ENCODE measurements around the gene MTRF1. TPM values are rescaled to one million over a fixed set of nuclear protein-coding genes. Genes with fewer than 3 reads are reported as not detected.

MTRF1 gene, protein sequence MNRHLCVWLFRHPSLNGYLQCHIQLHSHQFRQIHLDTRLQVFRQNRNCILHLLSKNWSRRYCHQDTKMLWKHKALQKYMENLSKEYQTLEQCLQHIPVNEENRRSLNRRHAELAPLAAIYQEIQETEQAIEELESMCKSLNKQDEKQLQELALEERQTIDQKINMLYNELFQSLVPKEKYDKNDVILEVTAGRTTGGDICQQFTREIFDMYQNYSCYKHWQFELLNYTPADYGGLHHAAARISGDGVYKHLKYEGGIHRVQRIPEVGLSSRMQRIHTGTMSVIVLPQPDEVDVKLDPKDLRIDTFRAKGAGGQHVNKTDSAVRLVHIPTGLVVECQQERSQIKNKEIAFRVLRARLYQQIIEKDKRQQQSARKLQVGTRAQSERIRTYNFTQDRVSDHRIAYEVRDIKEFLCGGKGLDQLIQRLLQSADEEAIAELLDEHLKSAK
- total RNA-seq (11.8 TPM), polyA plus RNA-seq (ENCODE audit: insufficient read depth, low read depth, low replicate concordance) (11.3 TPM)
- long read RNA-seq, donor 1, result 0 reads
- long read RNA-seq, donor 2, result 0 reads
- long read RNA-seq, donor 3, result 0 reads
- long read RNA-seq, donor 4, result 0 reads
- long read RNA-seq, donor 5, result 0 reads
- long read RNA-seq, donor 6, partial matches to known transcripts, result 0 of 2 reads
- long read RNA-seq, donor 6, other reads (novel, unspliced or antisense), result 0 of 2 reads
- long read RNA-seq, donor 7, partial matches to known transcripts, result 1 of 8 reads
- long read RNA-seq, donor 7, other reads (novel, unspliced or antisense), result 3 of 8 reads
- long read RNA-seq, donor 8, partial matches to known transcripts, result 0 of 2 reads
- long read RNA-seq, donor 8, other reads (novel, unspliced or antisense), result 0 of 2 reads
- long read RNA-seq, donor 9, partial matches to known transcripts, result 0 of 1 reads
- long read RNA-seq, donor 9, other reads (novel, unspliced or antisense), result 0 of 1 reads
- long read RNA-seq, donor 10, partial matches to known transcripts, result 0 of 1 reads
- long read RNA-seq, donor 10, other reads (novel, unspliced or antisense), result 0 of 1 reads

GRCh38 chr13:41263261-41263971 is at the start of gene MTRF1:
Gene MTRF1, minus strand, starts transcription at chr13:41263576. Its CDS starts 2,669 bp downstream, at chr13:41260907.
- intact Hi-C loops (cut with DNase I), result no loop called here
- Histone ChIP-seq H3K36me3 (ENCODE audit: control insufficient read depth in 2 of 3, insufficient read depth in 3 of 3, low read length in 3 of 3) (peaks cover 0 to 14% (median 6%) of the 10 kb centered on the region in 3 donors), H3K27me3 (ENCODE audit: control insufficient read depth, insufficient read depth, low read length) (no peaks in the 10 kb centered on the region), H3K9me3 (ENCODE audit: control insufficient read depth in 2 of 3, insufficient read depth in 1 of 3, low read length in 3 of 3) (peaks cover 0 to 2% (median 0%) of the 10 kb centered on the region in 3 donors), H3K4me1 (ENCODE audit: control insufficient read depth in 2 of 3, insufficient read depth in 2 of 3, low read depth in 1 of 3, low read length in 3 of 3) (no peaks in the 10 kb centered on the region), H3K4me3 (ENCODE audit: low read length in 3 of 3) (peak within 1 kb of the TSS; percentile 89 to 97 (median 90)), H3K27ac (ENCODE audit: low read depth in 2 of 2, low read length in 2 of 2) (peak within 1 kb of the TSS; percentile 71 to 77), H3K9ac (ENCODE audit: low read length in 3 of 3) (peak within 1 kb of the TSS; percentile 66 to 94 (median 72))
- DNase-seq (peak; percentile 83 to 94 (median 90)), FAIRE-seq (no peak)
- TF ChIP-seq, protein P1, sequence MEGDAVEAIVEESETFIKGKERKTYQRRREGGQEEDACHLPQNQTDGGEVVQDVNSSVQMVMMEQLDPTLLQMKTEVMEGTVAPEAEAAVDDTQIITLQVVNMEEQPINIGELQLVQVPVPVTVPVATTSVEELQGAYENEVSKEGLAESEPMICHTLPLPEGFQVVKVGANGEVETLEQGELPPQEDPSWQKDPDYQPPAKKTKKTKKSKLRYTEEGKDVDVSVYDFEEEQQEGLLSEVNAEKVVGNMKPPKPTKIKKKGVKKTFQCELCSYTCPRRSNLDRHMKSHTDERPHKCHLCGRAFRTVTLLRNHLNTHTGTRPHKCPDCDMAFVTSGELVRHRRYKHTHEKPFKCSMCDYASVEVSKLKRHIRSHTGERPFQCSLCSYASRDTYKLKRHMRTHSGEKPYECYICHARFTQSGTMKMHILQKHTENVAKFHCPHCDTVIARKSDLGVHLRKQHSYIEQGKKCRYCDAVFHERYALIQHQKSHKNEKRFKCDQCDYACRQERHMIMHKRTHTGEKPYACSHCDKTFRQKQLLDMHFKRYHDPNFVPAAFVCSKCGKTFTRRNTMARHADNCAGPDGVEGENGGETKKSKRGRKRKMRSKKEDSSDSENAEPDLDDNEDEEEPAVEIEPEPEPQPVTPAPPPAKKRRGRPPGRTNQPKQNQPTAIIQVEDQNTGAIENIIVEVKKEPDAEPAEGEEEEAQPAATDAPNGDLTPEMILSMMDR (IDR thresholded peaks at IDR 0.05; ENCODE audit: borderline replicate concordance, extremely low read depth, insufficient read depth), result no peak

- Histone ChIP-seq H3K36me3 (ENCODE audit: control insufficient read depth in 2 of 3, insufficient read depth in 3 of 3, low read length in 3 of 3) (no peaks in the 10 kb centered on the region), H3K4me1 (ENCODE audit: control insufficient read depth in 2 of 3, insufficient read depth in 2 of 3, low read depth in 1 of 3, low read length in 3 of 3) (peaks cover 0 to 6% (median 0%) of the 10 kb centered on the region in 3 donors), H3K27ac (ENCODE audit: low read depth in 2 of 2, low read length in 2 of 2) (no peak overlapping the region), H3K27me3 (ENCODE audit: control insufficient read depth, insufficient read depth, low read length) (no peaks in the 10 kb centered on the region), H3K9ac (ENCODE audit: low read length in 3 of 3) (no peak overlapping the region), H3K4me3 (ENCODE audit: low read length in 3 of 3) (no peak overlapping the region), H3K9me3 (ENCODE audit: control insufficient read depth in 2 of 3, insufficient read depth in 1 of 3, low read length in 3 of 3) (no peaks in the 10 kb centered on the region)
- TF ChIP-seq, protein P1 (IDR thresholded peaks at IDR 0.05; ENCODE audit: borderline replicate concordance, extremely low read depth, insufficient read depth), result no peak
- intact Hi-C loops (cut with DNase I), result no loop called here
- FAIRE-seq (no peak), DNase-seq (peak in 2 of 5 donors; percentile 15 to 28)
Measured at GRCh38 chr13:41313117-41313516, 49.7 kb upstream of the MTRF1 start.

DNA sequence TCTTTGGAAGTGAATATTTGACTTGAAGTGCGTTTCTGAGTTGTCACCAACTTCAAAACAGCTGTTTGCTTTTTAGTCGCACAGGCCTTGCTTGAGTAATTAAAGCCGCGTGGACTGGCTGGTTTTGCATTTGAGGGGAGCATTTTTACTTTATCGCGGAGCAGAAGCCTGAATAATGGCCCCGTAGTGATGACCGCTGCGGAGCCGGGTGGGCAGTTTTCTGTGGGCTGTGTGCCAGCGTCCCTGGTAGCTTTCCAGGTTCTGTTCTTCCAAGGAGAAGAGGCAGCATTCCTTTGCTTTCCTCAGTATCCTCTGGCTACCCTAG is 48.8 kb upstream of the MTRF1 start:
- no peaks in the 10 kb centered on the region for H3K9me3 ChIP-seq (ENCODE audit: control insufficient read depth in 2 of 3, insufficient read depth in 1 of 3, low read length in 3 of 3)
- TF ChIP-seq, protein P1 (IDR thresholded peaks at IDR 0.05; ENCODE audit: borderline replicate concordance, extremely low read depth, insufficient read depth), result no peak
- H3K9ac ChIP-seq (ENCODE audit: low read length in 3 of 3), result peak overlapping the region; percentile 75 to 91 (median 90)
- H3K27ac ChIP-seq (ENCODE audit: low read depth in 2 of 2, low read length in 2 of 2), result peak overlapping the region; percentile 87 to 94
- H3K36me3 ChIP-seq (ENCODE audit: control insufficient read depth in 2 of 3, insufficient read depth in 3 of 3, low read length in 3 of 3), result no peaks in the 10 kb centered on the region
- intact Hi-C loops (cut with DNase I), result no loop called here
- peak overlapping the region; percentile 76 to 90 (median 88) for H3K4me3 ChIP-seq (ENCODE audit: low read length in 3 of 3)
- FAIRE-seq, result no peak
- DNase-seq, result peak in 4 of 5 donors; percentile 46 to 79 (median 60)
- H3K27me3 ChIP-seq (ENCODE audit: control insufficient read depth, insufficient read depth, low read length), result no peaks in the 10 kb centered on the region
- H3K4me1 ChIP-seq (ENCODE audit: control insufficient read depth in 2 of 3, insufficient read depth in 2 of 3, low read depth in 1 of 3, low read length in 3 of 3), result peaks cover 0 to 6% (median 0%) of the 10 kb centered on the region in 3 donors

All from kidney (tissue), 22 donors.